GM19468 (cell line): Measurements from ENCODE around the gene MAN2A1.
A peak's percentile ranks its signal among the peaks of the same experiment; 100 is the strongest.

ENCODE experiments used
- ATAC-seq: cut with Tn5 transposase; IDR thresholded peaks from one replicate; pipeline ENCODE4 v1.9.1; 2021; ENCODE audit warnings: mild to moderate bottlenecking, moderate library complexity, moderate number of reproducible peaks; ENCODE audit not compliant: unreplicated experiment; ENCODE audit errors: extremely low read depth

The MAN2A1 gene

GRCh38 chr5:109676920-109677319 lies 12.8 kb upstream of the MAN2A1 start:
- ATAC-seq, result no peak

GRCh38 chr5:109678447-109678846 lies 11.3 kb upstream of the MAN2A1 start:
- no peak for ATAC-seq

- no peak for ATAC-seq
These were observed 8.0 kb upstream of the MAN2A1 start for GRCh38 chr5:109681763-109682162.

GRCh38 chr5:109682383-109682782 lies 7.3 kb upstream of the MAN2A1 start:
- ATAC-seq, result no peak

- ATAC-seq, result no peak
These were observed 3.8 kb upstream of the MAN2A1 start for GRCh38 chr5:109685916-109686315.

- no peak for ATAC-seq
These were observed 1.1 kb upstream of the MAN2A1 start for GRCh38 chr5:109688630-109688969.

- peak; percentile 86 for ATAC-seq
These were observed 572 bp upstream of the MAN2A1 start for GRCh38 chr5:109688970-109689739.

- no peak for ATAC-seq
These were observed 681 bp downstream of the MAN2A1 start for GRCh38 chr5:109690242-109690974.

- no peak for ATAC-seq
These were observed 1.3 kb downstream of the MAN2A1 start for GRCh38 chr5:109690975-109691574.

- no peak for ATAC-seq
These were observed 2.3 kb downstream of the MAN2A1 start for GRCh38 chr5:109691996-109692395.

- ATAC-seq, result no peak
These were observed 3.1 kb downstream of the MAN2A1 start for GRCh38 chr5:109692852-109693251.

- ATAC-seq, result no peak
These were observed 4.0 kb downstream of the MAN2A1 start for GRCh38 chr5:109693535-109694400.

- ATAC-seq, result no peak
These were observed 4.7 kb downstream of the MAN2A1 start for GRCh38 chr5:109694451-109694891.

- peak; percentile 71 for ATAC-seq
These were observed 5.5 kb downstream of the MAN2A1 start for GRCh38 chr5:109695005-109695926.

GRCh38 chr5:109697339-109697738 lies 7.6 kb downstream of the MAN2A1 start:
- no peak for ATAC-seq

GRCh38 chr5:109700516-109701153 lies 10.9 kb downstream of the MAN2A1 start:
- ATAC-seq, result no peak

- no peak for ATAC-seq
These were observed 11.5 kb downstream of the MAN2A1 start for GRCh38 chr5:109701252-109701651.

- no peak for ATAC-seq
These were observed 12.1 kb downstream of the MAN2A1 start for GRCh38 chr5:109701792-109702191.

- no peak for ATAC-seq
These were observed 13.4 kb downstream of the MAN2A1 start for GRCh38 chr5:109703166-109703565.
